ENCODE data around the gene CHAMP1.

DNA sequence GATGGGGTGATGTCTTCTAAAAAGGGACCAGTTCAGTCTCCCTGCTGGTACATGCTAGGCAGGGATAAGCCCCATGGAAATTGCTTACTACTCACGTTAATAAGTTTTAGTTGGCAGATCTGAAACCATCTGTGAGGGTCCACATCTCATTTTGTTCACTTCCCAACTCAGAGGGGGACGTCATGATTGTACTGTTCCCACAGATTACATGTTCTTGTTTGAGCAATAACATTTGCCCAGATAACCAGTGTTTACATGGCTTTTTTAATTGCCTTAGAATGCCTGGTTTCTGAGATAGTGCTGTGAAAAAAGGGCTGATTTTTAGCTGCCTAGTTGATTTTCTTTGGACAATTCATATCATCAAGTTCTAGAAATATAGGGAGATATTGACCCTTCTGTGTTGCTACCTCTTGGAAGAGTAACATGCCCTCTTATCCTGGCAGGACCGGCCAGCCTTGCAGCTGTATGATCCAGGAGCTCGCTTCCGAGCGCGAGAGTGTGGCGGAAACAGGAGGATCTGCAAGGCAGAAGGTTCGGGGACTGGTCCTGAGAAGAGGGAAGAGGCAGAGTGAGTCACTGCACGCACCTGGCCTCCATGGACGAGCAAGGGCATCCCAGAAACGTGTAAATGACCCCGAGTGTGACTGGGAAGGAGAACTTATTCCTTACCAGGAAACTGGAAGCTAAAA, 9.8 kb upstream of the CHAMP1 start:
- TF ChIP-seq, protein P1, sequence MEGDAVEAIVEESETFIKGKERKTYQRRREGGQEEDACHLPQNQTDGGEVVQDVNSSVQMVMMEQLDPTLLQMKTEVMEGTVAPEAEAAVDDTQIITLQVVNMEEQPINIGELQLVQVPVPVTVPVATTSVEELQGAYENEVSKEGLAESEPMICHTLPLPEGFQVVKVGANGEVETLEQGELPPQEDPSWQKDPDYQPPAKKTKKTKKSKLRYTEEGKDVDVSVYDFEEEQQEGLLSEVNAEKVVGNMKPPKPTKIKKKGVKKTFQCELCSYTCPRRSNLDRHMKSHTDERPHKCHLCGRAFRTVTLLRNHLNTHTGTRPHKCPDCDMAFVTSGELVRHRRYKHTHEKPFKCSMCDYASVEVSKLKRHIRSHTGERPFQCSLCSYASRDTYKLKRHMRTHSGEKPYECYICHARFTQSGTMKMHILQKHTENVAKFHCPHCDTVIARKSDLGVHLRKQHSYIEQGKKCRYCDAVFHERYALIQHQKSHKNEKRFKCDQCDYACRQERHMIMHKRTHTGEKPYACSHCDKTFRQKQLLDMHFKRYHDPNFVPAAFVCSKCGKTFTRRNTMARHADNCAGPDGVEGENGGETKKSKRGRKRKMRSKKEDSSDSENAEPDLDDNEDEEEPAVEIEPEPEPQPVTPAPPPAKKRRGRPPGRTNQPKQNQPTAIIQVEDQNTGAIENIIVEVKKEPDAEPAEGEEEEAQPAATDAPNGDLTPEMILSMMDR (IDR thresholded peaks at IDR 0.05): no peak
- no peak for TF ChIP-seq EP300 (IDR thresholded peaks at IDR 0.05)
